Smooth muscle cell (in vitro differentiated cells): ENCODE results near the gene COMMD10. TPM values are rescaled to one million over a fixed set of nuclear protein-coding genes. Genes with fewer than 3 reads are reported as not detected.

Experiments used
- DNase-seq: peaks from one replicate; lab custom pipeline; 2025; ENCODE audit not compliant: unreplicated experiment; lab: John Stamatoyannopoulos, UW
- H2AFZ ChIP-seq: fragments of 200-600 bp; sonication (generic); 2 replicates; pipeline ENCODE4 v1.6.0; 2016; ENCODE audit warnings: antibody characterized with exemption, low read depth, mild to moderate bottlenecking
- H3F3A ChIP-seq: fragments of 200-600 bp; sonication (generic); 2 replicates; pipeline ENCODE4 v1.6.0; 2017; ENCODE audit warnings: antibody characterized with exemption, low read depth
- H3K27ac ChIP-seq: fragments of 200-600 bp; sonication (generic); 2 replicates; pipeline ENCODE4 v1.5.1; 2016; ENCODE audit warnings: low read depth, mild to moderate bottlenecking
- H3K27me3 ChIP-seq: fragments of 200-600 bp; sonication (generic); 2 replicates; pipeline ENCODE4 v1.6.1; 2016; ENCODE audit warnings: low read depth, mild to moderate bottlenecking
- H3K36me3 ChIP-seq: fragments of 200-600 bp; sonication (generic); 2 replicates; pipeline ENCODE4 v1.5.1; 2016; ENCODE audit warnings: low read depth
- H3K4me1 ChIP-seq: fragments of 200-600 bp; sonication (generic); 2 replicates; pipeline ENCODE4 v1.5.1; 2016; ENCODE audit warnings: low read depth
- H3K4me2 ChIP-seq: fragments of 200-600 bp; sonication (generic); 2 replicates; pipeline ENCODE4 v1.6.0; 2016; ENCODE audit warnings: mild to moderate bottlenecking
- H3K4me3 ChIP-seq: fragments of 200-600 bp; sonication (generic); 2 replicates; pipeline ENCODE4 v1.5.1; 2016; ENCODE audit warnings: mild to moderate bottlenecking
- H3K79me2 ChIP-seq: fragments of 200-600 bp; sonication (generic); 2 replicates; pipeline ENCODE4 v1.6.0; 2016; ENCODE audit warnings: low read depth, mild to moderate bottlenecking
- H3K9ac ChIP-seq: fragments of 200-600 bp; sonication (generic); 2 replicates; pipeline ENCODE4 v1.6.0; 2016; ENCODE audit warnings: low read depth
- H3K9me3 ChIP-seq: fragments of 200-600 bp; sonication (generic); replicated peaks from 2 replicates; pipeline ENCODE4 v1.5.1; 2016; ENCODE audit warnings: low read depth
- H4K20me1 ChIP-seq: fragments of 200-600 bp; sonication (generic); 2 replicates; pipeline ENCODE4 v1.6.0; 2016; ENCODE audit warnings: low read depth
- WGBS: methylation state at CpG from one replicate; pipeline ENCODE4 v1.1.7; 2016; ENCODE audit warnings: low lambda C conversion rate; 5-methylcytosine and 5-hydroxymethylcytosine counted together
- polyA plus RNA-seq: library from polyadenylated mRNA; unstranded; fragments of >200 nt; fragmentation: Nextera tagmentation; extraction: Ambion mirVana; gene quantifications from 2 replicates; pipeline ENCODE4 v1.2.1, GENCODE V29; 2016
- total RNA-seq: library from RNA; depleted of rRNA; stranded (reverse); fragments of >200 nt; gene quantifications from 2 replicates; pipeline ENCODE4 v1.2.3, GENCODE V29; 2014
- TF ChIP-seq, protein P1 (sequence below): fragments of 200-600 bp; sonication (generic); IDR thresholded peaks from 2 replicates; pipeline ENCODE4 v1.5.1; 2017; ENCODE audit warnings: borderline replicate concordance, mild to moderate bottlenecking, antibody characterized with exemption; ENCODE audit not compliant: insufficient read depth, poor library complexity, severe bottlenecking

COMMD10 gene
- total and polyA plus RNA-seq, 2 experiments from 2014 or later: 28.4 to 40.4 TPM

- H3F3A ChIP-seq: no peaks in the 10 kb centered on the region
- H3K9ac ChIP-seq: no peak overlapping the region
- H3K4me3 ChIP-seq: no peak overlapping the region
- DNase-seq: no peak
- H3K4me1 ChIP-seq: no peaks in the 10 kb centered on the region
- TF ChIP-seq, protein P1, sequence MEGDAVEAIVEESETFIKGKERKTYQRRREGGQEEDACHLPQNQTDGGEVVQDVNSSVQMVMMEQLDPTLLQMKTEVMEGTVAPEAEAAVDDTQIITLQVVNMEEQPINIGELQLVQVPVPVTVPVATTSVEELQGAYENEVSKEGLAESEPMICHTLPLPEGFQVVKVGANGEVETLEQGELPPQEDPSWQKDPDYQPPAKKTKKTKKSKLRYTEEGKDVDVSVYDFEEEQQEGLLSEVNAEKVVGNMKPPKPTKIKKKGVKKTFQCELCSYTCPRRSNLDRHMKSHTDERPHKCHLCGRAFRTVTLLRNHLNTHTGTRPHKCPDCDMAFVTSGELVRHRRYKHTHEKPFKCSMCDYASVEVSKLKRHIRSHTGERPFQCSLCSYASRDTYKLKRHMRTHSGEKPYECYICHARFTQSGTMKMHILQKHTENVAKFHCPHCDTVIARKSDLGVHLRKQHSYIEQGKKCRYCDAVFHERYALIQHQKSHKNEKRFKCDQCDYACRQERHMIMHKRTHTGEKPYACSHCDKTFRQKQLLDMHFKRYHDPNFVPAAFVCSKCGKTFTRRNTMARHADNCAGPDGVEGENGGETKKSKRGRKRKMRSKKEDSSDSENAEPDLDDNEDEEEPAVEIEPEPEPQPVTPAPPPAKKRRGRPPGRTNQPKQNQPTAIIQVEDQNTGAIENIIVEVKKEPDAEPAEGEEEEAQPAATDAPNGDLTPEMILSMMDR: no peak
- no peak overlapping the region for H2AFZ ChIP-seq
- H3K36me3 ChIP-seq: no peaks in the 10 kb centered on the region
- H3K79me2 ChIP-seq: no peaks in the 10 kb centered on the region
- no peaks in the 10 kb centered on the region for H3K9me3 ChIP-seq
- H3K27me3 ChIP-seq: no peaks in the 10 kb centered on the region
- no peak overlapping the region for H3K4me2 ChIP-seq
- no peak overlapping the region for H3K27ac ChIP-seq
- no peaks in the 10 kb centered on the region for H4K20me1 ChIP-seq
Measured at GRCh38 chr5:116154252-116154651, 69.4 kb downstream of the COMMD10 start.

DNA sequence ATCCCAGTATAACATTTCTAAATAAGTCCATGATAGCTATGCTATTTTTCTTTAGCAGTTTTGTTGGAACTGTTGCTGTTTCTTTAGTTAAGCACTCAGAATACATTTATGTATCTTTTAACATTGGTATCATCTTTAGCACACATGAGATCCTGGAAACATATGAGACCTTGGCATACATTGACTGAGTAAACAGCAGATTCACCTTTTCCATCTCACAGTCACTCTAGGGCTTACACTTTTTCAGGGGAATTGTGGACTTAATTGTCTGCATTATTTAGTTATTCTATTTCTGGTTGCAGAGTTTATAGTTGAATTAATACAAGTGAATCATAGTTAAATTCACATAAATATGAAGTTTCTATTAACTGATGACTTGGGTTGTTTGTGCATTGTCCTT is 70.1 kb downstream of the COMMD10 start:
- H3F3A ChIP-seq: no peaks in the 10 kb centered on the region
- no peaks in the 10 kb centered on the region for H3K36me3 ChIP-seq
- no peaks in the 10 kb centered on the region for H3K27me3 ChIP-seq
- no peak overlapping the region for H3K9ac ChIP-seq
- DNase-seq: no peak
- H3K9me3 ChIP-seq: no peaks in the 10 kb centered on the region
- no peak overlapping the region for H3K27ac ChIP-seq
- H3K4me1 ChIP-seq: no peaks in the 10 kb centered on the region
- no peak overlapping the region for H2AFZ ChIP-seq
- TF ChIP-seq, protein P1: no peak
- H4K20me1 ChIP-seq: no peaks in the 10 kb centered on the region
- H3K4me3 ChIP-seq: no peak overlapping the region
- no peaks in the 10 kb centered on the region for H3K79me2 ChIP-seq
- no peak overlapping the region for H3K4me2 ChIP-seq

GRCh38 chr5:116157902-116158301 is 73.1 kb downstream of the COMMD10 start:
- Histone ChIP-seq H2AFZ (no peak overlapping the region), H3K27me3 (no peaks in the 10 kb centered on the region), H3K27ac (no peak overlapping the region), H3K4me2 (no peak overlapping the region), H3K79me2 (no peaks in the 10 kb centered on the region), H3F3A (no peaks in the 10 kb centered on the region), H3K4me1 (no peaks in the 10 kb centered on the region), H3K36me3 (no peaks in the 10 kb centered on the region), H3K9ac (no peak overlapping the region), H3K9me3 (no peaks in the 10 kb centered on the region), H4K20me1 (no peaks in the 10 kb centered on the region), H3K4me3 (no peak overlapping the region)
- no peak for DNase-seq
- TF ChIP-seq, protein P1: no peak
- 25% methylated on average over 3 of the region's 8 CpGs for WGBS

- Histone ChIP-seq H3F3A (no peaks in the 10 kb centered on the region), H3K4me2 (no peak overlapping the region), H3K9ac (no peak overlapping the region), H3K36me3 (no peaks in the 10 kb centered on the region), H2AFZ (no peak overlapping the region), H3K4me1 (no peaks in the 10 kb centered on the region), H3K4me3 (no peak overlapping the region), H3K9me3 (no peaks in the 10 kb centered on the region), H4K20me1 (no peaks in the 10 kb centered on the region), H3K27me3 (no peaks in the 10 kb centered on the region), H3K79me2 (no peaks in the 10 kb centered on the region), H3K27ac (no peak overlapping the region)
- DNase-seq: no peak
- TF ChIP-seq, protein P1: no peak
Measured at GRCh38 chr5:116159006-116159405, 74.2 kb downstream of the COMMD10 start.
